Natural killer cell (primary cell): Measurements from ENCODE around the gene ZFYVE19. TPM values are rescaled to one million over a fixed set of nuclear protein-coding genes. Genes with fewer than 3 reads are reported as not detected.

Experiments used
- ATAC-seq, 3 donors: fragments of 150-1000 bp in 2 of 3; fragments of 200-7000 bp in 1 of 3; cut with Tn5 transposase; 1 replicate in 1 of 3; 2 replicates in 2 of 3; pipeline ENCODE4 v1.10.0; 2021; ENCODE audit warnings: mild to moderate bottlenecking in 2 of 3, moderate library complexity in 2 of 3
- DNase-seq, 2 donors: peaks; one replicate each; pipeline versions ENCODE4 v3.0.0 to v3.0.0-alpha.2; 2013 to 2021; ENCODE audit warnings: mixed read lengths in 1 of 2
- H3K27ac ChIP-seq: one replicate; pipeline ENCODE4 v1.5.1; 2013; ENCODE audit warnings: mild to moderate bottlenecking, low read length
- H3K27me3 ChIP-seq: one replicate; pipeline ENCODE4 v1.6.1; 2013; ENCODE audit warnings: low read length; ENCODE audit not compliant: control insufficient read depth, insufficient read depth
- H3K36me3 ChIP-seq: one replicate; pipeline ENCODE4 v1.6.1; 2013; ENCODE audit warnings: low read length; ENCODE audit not compliant: control insufficient read depth, insufficient read depth
- H3K4me1 ChIP-seq: one replicate; pipeline ENCODE4 v1.6.1; 2013; ENCODE audit warnings: low read length; ENCODE audit not compliant: control insufficient read depth, insufficient read depth
- H3K4me3 ChIP-seq: one replicate; pipeline ENCODE4 v1.5.1; 2013; ENCODE audit warnings: low read length
- H3K9me3 ChIP-seq: one replicate; pipeline ENCODE4 v1.6.1; 2013; ENCODE audit warnings: low read length; ENCODE audit not compliant: control insufficient read depth, insufficient read depth
- H3K27ac Mint-ChIP-seq, 2 donors: one replicate each; pipeline ENCODE4 v1.8.0; 2022; ENCODE audit warnings: mild to moderate bottlenecking in 2 of 2, mixed read lengths in 2 of 2, moderate library complexity in 1 of 2
- H3K27me3 Mint-ChIP-seq, 2 donors: one replicate each; pipeline ENCODE4 v1.8.0; 2022; ENCODE audit warnings: low read depth in 2 of 2, mixed read lengths in 2 of 2
- H3K36me3 Mint-ChIP-seq: one replicate; pipeline ENCODE4 v1.8.0; 2022; ENCODE audit warnings: mixed read lengths
- H3K4me1 Mint-ChIP-seq, 2 donors: one replicate each; pipeline ENCODE4 v1.8.0; 2022; ENCODE audit warnings: mixed read lengths in 2 of 2
- H3K4me3 Mint-ChIP-seq: one replicate; pipeline ENCODE4 v1.8.0; 2022; ENCODE audit warnings: mild to moderate bottlenecking, moderate library complexity, mixed read lengths
- H3K9me3 Mint-ChIP-seq, 2 donors: one replicate each; pipeline ENCODE4 v1.8.0; 2022; ENCODE audit warnings: mixed read lengths in 2 of 2
- WGBS: methylation state at CpG from one replicate; pipeline ENCODE4 v1.1.7; 2013; ENCODE audit warnings: missing lambda C conversion rate; ENCODE audit not compliant: insufficient coverage; 5-methylcytosine and 5-hydroxymethylcytosine counted together
- intact Hi-C: fragments of 100-400 bp; cut with micrococcal nuclease; formaldehyde crosslinking; loops from one replicate; pipeline ENCODE4 v1.14.2; 2022
- total RNA-seq, 4 donors: library from RNA; stranded (reverse); fragments of 120-200 nt in 1 of 4; gene quantifications; one replicate each; pipeline versions ENCODE4 v1.2.3 to v1.2.4, GENCODE V29; 2013 to 2022
- TF ChIP-seq, protein P1 (sequence below): fragments of 200-600 bp; IDR thresholded peaks from one replicate; pipeline ENCODE4 v1.8.0; 2022; ENCODE audit warnings: antibody characterized with exemption

ZFYVE19 gene
- total RNA-seq, 3 donors from 2014 or later (not counting 1 experiment from before 2014, with no cell fraction given), result 16.4 to 19.7 (median 18.5) TPM

DNA sequence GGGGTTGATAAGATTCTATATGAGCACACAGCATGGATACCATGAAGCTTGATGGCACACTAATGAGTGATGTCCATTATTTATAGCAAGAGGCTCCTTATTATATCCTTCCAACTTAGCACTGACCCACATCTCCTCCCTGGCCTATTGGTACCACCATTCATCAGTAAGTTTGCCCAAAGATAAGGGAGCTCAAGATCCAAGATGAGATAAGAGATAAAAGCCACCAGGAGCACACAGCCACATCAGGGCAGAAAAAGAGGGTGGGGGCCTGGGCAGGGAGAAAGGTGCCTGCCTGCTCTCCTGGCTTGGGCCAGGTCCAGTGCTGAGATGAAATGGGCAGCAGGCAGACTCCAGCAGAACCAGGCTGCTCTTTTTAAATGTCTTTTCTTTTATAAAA is 26.0 kb downstream of the ZFYVE19 start:
- H3K4me3 ChIP-seq, result no peak overlapping the region
- Mint-ChIP-seq H3K4me3 (no peak overlapping the region), H3K27ac (no peak overlapping the region), H3K9me3 (no peaks in the 10 kb centered on the region), H3K27me3 (peaks cover 0 to 3% of the 10 kb centered on the region in 2 donors), H3K36me3 (no peaks in the 10 kb centered on the region), H3K4me1 (no peaks in the 10 kb centered on the region)
- TF ChIP-seq, protein P1, sequence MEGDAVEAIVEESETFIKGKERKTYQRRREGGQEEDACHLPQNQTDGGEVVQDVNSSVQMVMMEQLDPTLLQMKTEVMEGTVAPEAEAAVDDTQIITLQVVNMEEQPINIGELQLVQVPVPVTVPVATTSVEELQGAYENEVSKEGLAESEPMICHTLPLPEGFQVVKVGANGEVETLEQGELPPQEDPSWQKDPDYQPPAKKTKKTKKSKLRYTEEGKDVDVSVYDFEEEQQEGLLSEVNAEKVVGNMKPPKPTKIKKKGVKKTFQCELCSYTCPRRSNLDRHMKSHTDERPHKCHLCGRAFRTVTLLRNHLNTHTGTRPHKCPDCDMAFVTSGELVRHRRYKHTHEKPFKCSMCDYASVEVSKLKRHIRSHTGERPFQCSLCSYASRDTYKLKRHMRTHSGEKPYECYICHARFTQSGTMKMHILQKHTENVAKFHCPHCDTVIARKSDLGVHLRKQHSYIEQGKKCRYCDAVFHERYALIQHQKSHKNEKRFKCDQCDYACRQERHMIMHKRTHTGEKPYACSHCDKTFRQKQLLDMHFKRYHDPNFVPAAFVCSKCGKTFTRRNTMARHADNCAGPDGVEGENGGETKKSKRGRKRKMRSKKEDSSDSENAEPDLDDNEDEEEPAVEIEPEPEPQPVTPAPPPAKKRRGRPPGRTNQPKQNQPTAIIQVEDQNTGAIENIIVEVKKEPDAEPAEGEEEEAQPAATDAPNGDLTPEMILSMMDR, result no peak
- H3K36me3 ChIP-seq, result no peaks in the 10 kb centered on the region
- intact Hi-C loops, result no loop called here
- ATAC-seq, result no peak
- no peak overlapping the region for H3K27ac ChIP-seq
- no peaks in the 10 kb centered on the region for H3K27me3 ChIP-seq
- H3K9me3 ChIP-seq, result no peaks in the 10 kb centered on the region
- no peak for DNase-seq
- H3K4me1 ChIP-seq, result no peaks in the 10 kb centered on the region

DNA sequence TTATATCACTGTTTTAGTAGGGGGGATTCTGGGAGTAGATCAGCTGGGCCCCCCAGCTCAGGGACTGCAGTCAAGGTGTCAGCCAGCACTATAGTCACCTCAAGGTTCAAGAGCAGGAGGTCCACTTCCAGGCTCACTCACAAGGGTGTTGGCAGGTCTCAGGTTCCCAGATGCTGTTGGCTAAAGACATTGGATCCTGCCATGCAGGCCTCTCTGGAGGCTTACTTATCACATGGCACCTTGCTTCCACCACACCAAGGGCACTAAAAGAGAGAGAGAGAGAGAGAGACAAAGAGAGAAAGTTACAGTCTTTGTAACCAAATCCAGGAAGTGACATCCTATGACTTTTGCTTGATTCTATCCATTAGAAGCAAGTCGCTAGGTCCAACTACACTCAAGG is 29.1 kb downstream of the ZFYVE19 start:
- Histone ChIP-seq H3K27me3 (no peaks in the 10 kb centered on the region), H3K9me3 (no peaks in the 10 kb centered on the region), H3K4me3 (no peak overlapping the region), H3K4me1 (no peaks in the 10 kb centered on the region), H3K27ac (no peak overlapping the region), H3K36me3 (no peaks in the 10 kb centered on the region)
- H3K27me3 Mint-ChIP-seq, result peaks cover 0 to under 1% of the 10 kb centered on the region in 2 donors
- TF ChIP-seq, protein P1, result no peak
- 100% methylated on average over 1 of the region's 1 CpG for WGBS
- intact Hi-C loops, result no loop called here
- no peaks in the 10 kb centered on the region for H3K9me3 Mint-ChIP-seq
- H3K27ac Mint-ChIP-seq, result no peak overlapping the region
- H3K36me3 Mint-ChIP-seq, result no peaks in the 10 kb centered on the region
- no peak overlapping the region for H3K4me3 Mint-ChIP-seq
- no peaks in the 10 kb centered on the region for H3K4me1 Mint-ChIP-seq
- ATAC-seq, result no peak
- DNase-seq, result no peak

DNA sequence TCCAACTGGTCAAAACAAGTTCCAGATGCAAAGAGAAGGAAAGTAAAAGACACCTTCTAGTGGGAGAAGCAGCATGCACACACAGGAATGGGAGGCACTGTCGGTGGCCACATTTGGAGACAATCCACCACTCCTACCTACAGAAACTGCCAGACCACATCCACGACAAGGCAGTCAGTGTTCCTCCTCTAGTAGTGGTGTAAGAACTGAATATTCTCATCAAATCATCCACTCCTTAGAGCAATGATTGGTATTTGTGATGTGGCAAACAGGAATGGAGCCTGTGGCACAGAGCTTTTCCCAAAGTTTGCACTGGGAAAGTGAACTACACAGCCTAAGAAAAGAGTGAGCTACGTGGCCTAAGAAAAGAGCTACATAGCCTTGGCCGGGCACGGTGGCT is 31.9 kb downstream of the ZFYVE19 start:
- H3K36me3 ChIP-seq, result no peaks in the 10 kb centered on the region
- peaks cover 3% of the 10 kb centered on the region for H3K4me1 ChIP-seq
- TF ChIP-seq, protein P1, result no peak
- no peak for DNase-seq
- 95% methylated on average over 4 of the region's 5 CpGs for WGBS
- Mint-ChIP-seq H3K4me3 (no peak overlapping the region), H3K4me1 (no peaks in the 10 kb centered on the region), H3K27ac (no peak overlapping the region), H3K36me3 (no peaks in the 10 kb centered on the region), H3K9me3 (no peaks in the 10 kb centered on the region), H3K27me3 (peaks cover 9 to 20% of the 10 kb centered on the region in 2 donors)
- H3K27ac ChIP-seq, result no peak overlapping the region
- H3K9me3 ChIP-seq, result no peaks in the 10 kb centered on the region
- intact Hi-C loops, result no loop called here
- no peak for ATAC-seq
- H3K4me3 ChIP-seq, result no peak overlapping the region
- H3K27me3 ChIP-seq, result peaks cover 7% of the 10 kb centered on the region

DNA sequence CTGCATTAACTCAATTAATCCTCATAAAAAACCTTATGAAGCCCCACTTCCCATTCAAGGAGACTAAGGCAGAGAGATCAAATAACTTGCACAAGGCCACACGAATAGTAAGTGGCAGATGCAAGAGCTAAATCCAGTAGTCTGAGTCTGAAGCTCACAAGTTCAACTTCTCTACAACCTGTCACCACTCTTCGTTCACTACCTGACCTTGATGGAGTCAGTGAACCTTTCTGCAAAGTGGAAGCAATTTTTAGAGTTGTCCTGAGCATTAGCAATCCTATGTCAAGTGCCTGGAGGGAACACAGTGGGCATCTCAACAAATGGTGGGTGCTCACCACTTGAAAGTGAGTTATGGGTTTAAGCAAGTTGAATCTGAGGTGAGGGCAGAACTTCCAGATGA is 34.9 kb downstream of the ZFYVE19 start:
- Histone ChIP-seq H3K27me3 (peaks cover 12% of the 10 kb centered on the region), H3K9me3 (no peaks in the 10 kb centered on the region), H3K27ac (no peak overlapping the region), H3K36me3 (no peaks in the 10 kb centered on the region), H3K4me1 (peaks cover 29% of the 10 kb centered on the region), H3K4me3 (no peak overlapping the region)
- TF ChIP-seq, protein P1, result no peak
- Mint-ChIP-seq H3K36me3 (no peaks in the 10 kb centered on the region), H3K27me3 (peaks cover 20 to 21% of the 10 kb centered on the region in 2 donors), H3K4me3 (no peak overlapping the region), H3K27ac (no peak overlapping the region), H3K4me1 (peaks cover 6% of the 10 kb centered on the region in 2 donors), H3K9me3 (no peaks in the 10 kb centered on the region)
- intact Hi-C loops, result no loop called here
- 85% methylated on average over 2 of the region's 2 CpGs for WGBS
- ATAC-seq (no peak), DNase-seq (no peak)
